ENCODE data around the gene OXGR1.

DNA sequence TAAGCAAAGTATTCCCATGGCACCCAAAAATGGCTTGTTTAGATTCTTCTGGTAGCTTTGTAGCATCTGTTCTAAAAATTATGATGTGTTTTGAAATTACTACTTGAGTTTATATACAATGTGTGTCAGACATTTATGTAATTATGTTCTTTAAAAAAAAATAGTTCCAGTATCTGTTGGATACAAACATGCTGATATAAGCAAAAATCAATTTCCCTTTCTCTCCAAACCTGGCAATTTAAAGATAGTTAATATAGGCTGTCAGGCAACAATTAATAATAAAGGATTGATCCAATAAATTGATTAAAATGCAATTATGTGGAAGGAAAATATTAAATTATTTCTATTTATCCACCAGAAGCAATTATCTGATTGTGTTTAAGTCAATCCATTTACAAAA, 41.7 kb downstream of the OXGR1 start:
- TF ChIP-seq EP300 (IDR thresholded peaks at IDR 0.05) (no peak), POLR2AphosphoS5 (IDR thresholded peaks at IDR 0.05) (no peak)
- TF ChIP-seq, protein P1, sequence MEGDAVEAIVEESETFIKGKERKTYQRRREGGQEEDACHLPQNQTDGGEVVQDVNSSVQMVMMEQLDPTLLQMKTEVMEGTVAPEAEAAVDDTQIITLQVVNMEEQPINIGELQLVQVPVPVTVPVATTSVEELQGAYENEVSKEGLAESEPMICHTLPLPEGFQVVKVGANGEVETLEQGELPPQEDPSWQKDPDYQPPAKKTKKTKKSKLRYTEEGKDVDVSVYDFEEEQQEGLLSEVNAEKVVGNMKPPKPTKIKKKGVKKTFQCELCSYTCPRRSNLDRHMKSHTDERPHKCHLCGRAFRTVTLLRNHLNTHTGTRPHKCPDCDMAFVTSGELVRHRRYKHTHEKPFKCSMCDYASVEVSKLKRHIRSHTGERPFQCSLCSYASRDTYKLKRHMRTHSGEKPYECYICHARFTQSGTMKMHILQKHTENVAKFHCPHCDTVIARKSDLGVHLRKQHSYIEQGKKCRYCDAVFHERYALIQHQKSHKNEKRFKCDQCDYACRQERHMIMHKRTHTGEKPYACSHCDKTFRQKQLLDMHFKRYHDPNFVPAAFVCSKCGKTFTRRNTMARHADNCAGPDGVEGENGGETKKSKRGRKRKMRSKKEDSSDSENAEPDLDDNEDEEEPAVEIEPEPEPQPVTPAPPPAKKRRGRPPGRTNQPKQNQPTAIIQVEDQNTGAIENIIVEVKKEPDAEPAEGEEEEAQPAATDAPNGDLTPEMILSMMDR (IDR thresholded peaks at IDR 0.05), result no peak

All from suprapubic skin (tissue), 4 donors.